ENCODE results near the gene SDHAF3.

The SDHAF3 gene

GRCh38 chr7:97226541-97226940 lies 109.0 kb downstream of the SDHAF3 start:
- Histone ChIP-seq H3K4me1 (ENCODE audit: control insufficient read depth in 1 of 2, insufficient read depth in 2 of 2, low read length in 2 of 2) (no peaks in the 10 kb centered on the region), H3K36me3 (ENCODE audit: control insufficient read depth in 1 of 2, insufficient read depth in 2 of 2, low read length in 2 of 2) (no peaks in the 10 kb centered on the region), H3K27me3 (ENCODE audit: low read depth, low read length) (no peaks in the 10 kb centered on the region), H3K4me3 (ENCODE audit: low read depth in 1 of 2, low read length in 2 of 2) (no peak overlapping the region), H3K27ac (ENCODE audit: low read length) (no peak overlapping the region), H3K9me3 (ENCODE audit: control insufficient read depth in 1 of 2, low read length in 2 of 2) (no peaks in the 10 kb centered on the region)
